ENCODE data around the gene ACADS. TPM values are rescaled to one million over a fixed set of nuclear protein-coding genes. Genes with fewer than 3 reads are reported as not detected.

The ACADS gene
- polyA plus RNA-seq, 1 donor from 2014 or later = 3.6 TPM

- Histone ChIP-seq H2AFZ (ENCODE audit: low read depth, low read length) (no peak overlapping the region), H3K27ac (ENCODE audit: low read length) (no peak overlapping the region), H3K9ac (ENCODE audit: low read length) (no peak overlapping the region), H4K20me1 (ENCODE audit: insufficient read depth) (no peaks in the 10 kb centered on the region), H3K4me3 (ENCODE audit: low read length) (no peak overlapping the region), H3K36me3 (ENCODE audit: insufficient read depth, low read length) (no peaks in the 10 kb centered on the region), H3K9me2 (ENCODE audit: insufficient read depth, low read length) (no peaks in the 10 kb centered on the region), H3K79me2 (replicated peaks; ENCODE audit: insufficient read depth, low read length) (peaks cover 22% of the 10 kb centered on the region), H3K9me3 (ENCODE audit: low read length) (no peaks in the 10 kb centered on the region), H3F3A (ENCODE audit: insufficient read depth, low read length, poor library complexity, severe bottlenecking) (no peaks in the 10 kb centered on the region), H3K27me3 (ENCODE audit: insufficient read depth, low read depth, low read length) (no peaks in the 10 kb centered on the region), H3K4me2 (ENCODE audit: low read length) (no peak overlapping the region)
- TF ChIP-seq SMC3 (conservative IDR thresholded peaks at IDR 0.05; ENCODE audit: poor library complexity) (no peak), TAF1 (IDR thresholded peaks at IDR 0.05; ENCODE audit: low read depth) (no peak), POLR2AphosphoS5 (IDR thresholded peaks at IDR 0.05) (no peak), RAD21 (conservative IDR thresholded peaks at IDR 0.05) (no peak), EZH2 (IDR thresholded peaks at IDR 0.05; ENCODE audit: borderline replicate concordance, insufficient read depth, low read length, poor library complexity, severe bottlenecking) (no peak), MXI1 (conservative IDR thresholded peaks at IDR 0.05; ENCODE audit: poor library complexity, severe bottlenecking) (no peak)
- TF ChIP-seq, protein P1, sequence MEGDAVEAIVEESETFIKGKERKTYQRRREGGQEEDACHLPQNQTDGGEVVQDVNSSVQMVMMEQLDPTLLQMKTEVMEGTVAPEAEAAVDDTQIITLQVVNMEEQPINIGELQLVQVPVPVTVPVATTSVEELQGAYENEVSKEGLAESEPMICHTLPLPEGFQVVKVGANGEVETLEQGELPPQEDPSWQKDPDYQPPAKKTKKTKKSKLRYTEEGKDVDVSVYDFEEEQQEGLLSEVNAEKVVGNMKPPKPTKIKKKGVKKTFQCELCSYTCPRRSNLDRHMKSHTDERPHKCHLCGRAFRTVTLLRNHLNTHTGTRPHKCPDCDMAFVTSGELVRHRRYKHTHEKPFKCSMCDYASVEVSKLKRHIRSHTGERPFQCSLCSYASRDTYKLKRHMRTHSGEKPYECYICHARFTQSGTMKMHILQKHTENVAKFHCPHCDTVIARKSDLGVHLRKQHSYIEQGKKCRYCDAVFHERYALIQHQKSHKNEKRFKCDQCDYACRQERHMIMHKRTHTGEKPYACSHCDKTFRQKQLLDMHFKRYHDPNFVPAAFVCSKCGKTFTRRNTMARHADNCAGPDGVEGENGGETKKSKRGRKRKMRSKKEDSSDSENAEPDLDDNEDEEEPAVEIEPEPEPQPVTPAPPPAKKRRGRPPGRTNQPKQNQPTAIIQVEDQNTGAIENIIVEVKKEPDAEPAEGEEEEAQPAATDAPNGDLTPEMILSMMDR (IDR thresholded peaks at IDR 0.05; ENCODE audit: poor library complexity, severe bottlenecking) = no peak
- TF ChIP-seq, protein P2, sequence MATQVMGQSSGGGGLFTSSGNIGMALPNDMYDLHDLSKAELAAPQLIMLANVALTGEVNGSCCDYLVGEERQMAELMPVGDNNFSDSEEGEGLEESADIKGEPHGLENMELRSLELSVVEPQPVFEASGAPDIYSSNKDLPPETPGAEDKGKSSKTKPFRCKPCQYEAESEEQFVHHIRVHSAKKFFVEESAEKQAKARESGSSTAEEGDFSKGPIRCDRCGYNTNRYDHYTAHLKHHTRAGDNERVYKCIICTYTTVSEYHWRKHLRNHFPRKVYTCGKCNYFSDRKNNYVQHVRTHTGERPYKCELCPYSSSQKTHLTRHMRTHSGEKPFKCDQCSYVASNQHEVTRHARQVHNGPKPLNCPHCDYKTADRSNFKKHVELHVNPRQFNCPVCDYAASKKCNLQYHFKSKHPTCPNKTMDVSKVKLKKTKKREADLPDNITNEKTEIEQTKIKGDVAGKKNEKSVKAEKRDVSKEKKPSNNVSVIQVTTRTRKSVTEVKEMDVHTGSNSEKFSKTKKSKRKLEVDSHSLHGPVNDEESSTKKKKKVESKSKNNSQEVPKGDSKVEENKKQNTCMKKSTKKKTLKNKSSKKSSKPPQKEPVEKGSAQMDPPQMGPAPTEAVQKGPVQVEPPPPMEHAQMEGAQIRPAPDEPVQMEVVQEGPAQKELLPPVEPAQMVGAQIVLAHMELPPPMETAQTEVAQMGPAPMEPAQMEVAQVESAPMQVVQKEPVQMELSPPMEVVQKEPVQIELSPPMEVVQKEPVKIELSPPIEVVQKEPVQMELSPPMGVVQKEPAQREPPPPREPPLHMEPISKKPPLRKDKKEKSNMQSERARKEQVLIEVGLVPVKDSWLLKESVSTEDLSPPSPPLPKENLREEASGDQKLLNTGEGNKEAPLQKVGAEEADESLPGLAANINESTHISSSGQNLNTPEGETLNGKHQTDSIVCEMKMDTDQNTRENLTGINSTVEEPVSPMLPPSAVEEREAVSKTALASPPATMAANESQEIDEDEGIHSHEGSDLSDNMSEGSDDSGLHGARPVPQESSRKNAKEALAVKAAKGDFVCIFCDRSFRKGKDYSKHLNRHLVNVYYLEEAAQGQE (IDR thresholded peaks at IDR 0.05; ENCODE audit: borderline replicate concordance) = no peak
Measured at GRCh38 chr12:120684523-120684932, 41.1 kb upstream of the ACADS start.

- H3K27me3 ChIP-seq (ENCODE audit: insufficient read depth, low read depth, low read length) = no peaks in the 10 kb centered on the region
- no peaks in the 10 kb centered on the region for H3K9me2 ChIP-seq (ENCODE audit: insufficient read depth, low read length)
- no peak overlapping the region for H3K9ac ChIP-seq (ENCODE audit: low read length)
- no peak overlapping the region for H3K27ac ChIP-seq (ENCODE audit: low read length)
- no peaks in the 10 kb centered on the region for H4K20me1 ChIP-seq (ENCODE audit: insufficient read depth)
- H3K79me2 ChIP-seq (replicated peaks; ENCODE audit: insufficient read depth, low read length) = peaks cover 31% of the 10 kb centered on the region
- no peaks in the 10 kb centered on the region for H3K36me3 ChIP-seq (ENCODE audit: insufficient read depth, low read length)
- no peaks in the 10 kb centered on the region for H3K9me3 ChIP-seq (ENCODE audit: low read length)
- H3F3A ChIP-seq (ENCODE audit: insufficient read depth, low read length, poor library complexity, severe bottlenecking) = no peaks in the 10 kb centered on the region
- TF ChIP-seq RAD21 (conservative IDR thresholded peaks at IDR 0.05) (no peak), EP300 (conservative IDR thresholded peaks at IDR 0.05; ENCODE audit: poor library complexity, severe bottlenecking) (no peak), EZH2 (IDR thresholded peaks at IDR 0.05; ENCODE audit: borderline replicate concordance, insufficient read depth, low read length, poor library complexity, severe bottlenecking) (no peak), MXI1 (conservative IDR thresholded peaks at IDR 0.05; ENCODE audit: poor library complexity, severe bottlenecking) (no peak), POLR2AphosphoS5 (IDR thresholded peaks at IDR 0.05) (no peak), TAF1 (IDR thresholded peaks at IDR 0.05; ENCODE audit: low read depth) (no peak), SMC3 (conservative IDR thresholded peaks at IDR 0.05; ENCODE audit: poor library complexity) (no peak)
- TF ChIP-seq, protein P1 (IDR thresholded peaks at IDR 0.05; ENCODE audit: poor library complexity, severe bottlenecking) = no peak
- TF ChIP-seq, protein P2 (IDR thresholded peaks at IDR 0.05; ENCODE audit: borderline replicate concordance) = no peak
- no peak overlapping the region for H2AFZ ChIP-seq (ENCODE audit: low read depth, low read length)
- no peak overlapping the region for H3K4me2 ChIP-seq (ENCODE audit: low read length)
- peak overlapping the region; percentile 89 for H3K4me3 ChIP-seq (ENCODE audit: low read length)
Measured at GRCh38 chr12:120685522-120685921, 40.1 kb upstream of the ACADS start.

All from neural cell (in vitro differentiated cells).